ENCODE data around the gene FOXO6.

DNA sequence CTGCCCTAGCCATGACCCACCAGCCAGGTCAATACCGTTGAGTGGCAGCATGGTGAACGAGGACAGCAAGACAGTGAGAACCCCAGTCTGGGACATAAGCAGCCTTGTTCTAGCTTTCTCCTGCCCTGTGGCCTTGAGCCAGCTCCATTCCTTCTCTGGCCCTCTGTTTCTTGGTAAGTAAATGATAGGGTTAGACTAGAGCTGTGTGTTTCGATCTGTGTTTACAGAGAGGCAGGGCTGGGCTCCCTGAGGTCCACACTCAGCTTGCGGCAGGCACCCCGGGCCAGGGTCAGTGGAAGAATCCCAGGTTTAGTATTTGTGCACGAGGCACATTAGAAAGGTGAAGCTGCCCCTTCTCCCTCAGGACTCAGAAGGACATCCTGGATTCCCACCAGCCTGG, 27.3 kb downstream of the FOXO6 start:
- TF ChIP-seq EZH2phosphoT487 (IDR thresholded peaks at IDR 0.05; ENCODE audit: insufficient read depth, low read depth) (no peak), EZH2 (IDR thresholded peaks at IDR 0.05; ENCODE audit: insufficient read depth, poor library complexity, severe bottlenecking) (no peak)
